Ascending aorta (tissue), 2 donors: ENCODE results near the gene FGFRL1. TPM values are rescaled to one million over a fixed set of nuclear protein-coding genes. Genes with fewer than 3 reads are reported as not detected.
A peak's percentile ranks its signal among the peaks of the same experiment; 100 is the strongest.
"Not testable (repeated sequence)": the region's sequence is repeated elsewhere in the genome, so short reads cannot be mapped to it uniquely, and the experiment has no call there.

Experiments used
- DNase-seq, 2 donors: peaks; one replicate each; pipeline ENCODE4 v3.0.0-alpha.2; 2019; ENCODE audit warnings: low spot score in 2 of 2
- H3K27ac ChIP-seq, 2 donors: fragments of 200-600 bp; sonication (generic); one replicate each; pipeline ENCODE4 v1.5.1; 2016 to 2017; ENCODE audit warnings: mild to moderate bottlenecking in 1 of 2
- H3K27me3 ChIP-seq: fragments of 200-600 bp; sonication (generic); one replicate; pipeline ENCODE4 v1.5.1; 2017
- H3K36me3 ChIP-seq, 2 donors: fragments of 200-600 bp; sonication (generic); one replicate each; pipeline ENCODE4 v1.5.1; 2016
- H3K4me1 ChIP-seq, 2 donors: fragments of 200-600 bp; sonication (generic); one replicate each; pipeline ENCODE4 v1.5.1; 2016 to 2017; ENCODE audit warnings: mild to moderate bottlenecking in 1 of 2
- H3K4me3 ChIP-seq, 2 donors: fragments of 200-600 bp; sonication (generic); one replicate each; pipeline ENCODE4 v1.5.1; 2016 to 2017; ENCODE audit warnings: mild to moderate bottlenecking in 1 of 2
- H3K9me3 ChIP-seq, 2 donors: fragments of 200-600 bp; sonication (generic); one replicate each; pipeline ENCODE4 v1.5.1; 2016
- CTCF ChIP-seq, 3 experiments: fragments of 200-600 bp in 2 of 3; fragments of 450-650 bp in 1 of 3; sonication (generic) in 2 of 3; IDR thresholded peaks; one replicate each; pipeline ENCODE4 v1.5.1; 2016 to 2019; ENCODE audit warnings: antibody characterized with exemption in 3 of 3, mild to moderate bottlenecking in 1 of 3, moderate library complexity in 1 of 3
- intact Hi-C: fragments of 100-400 bp; cut with DNase I; formaldehyde crosslinking; loops from one replicate; pipeline ENCODE4 v1.15.1; 2023
- total RNA-seq: library from RNA; depleted of rRNA; stranded (reverse); fragments of >200 nt; gene quantifications from one replicate; pipeline ENCODE4 v1.1.0, GENCODE V29; 2016

Gene FGFRL1
- total RNA-seq, 1 donor from 2014 or later: 79.1 TPM

GRCh38 chr4:972651-973424, 38.6 kb upstream of the FGFRL1 start:
- Histone ChIP-seq H3K4me1 (peaks cover 9 to 16% of the 10 kb centered on the region in 2 donors), H3K36me3 (no peaks in the 10 kb centered on the region), H3K9me3 (no peaks in the 10 kb centered on the region), H3K4me3 (peak overlapping the region; percentile 84 to 92), H3K27me3 (no peaks in the 10 kb centered on the region), H3K27ac (no peak overlapping the region)
- intact Hi-C loops: loop anchor here (1.0 kb wide), 3 partner anchors 36 to 192 kb away; partner anchors contain the start of genes GAK and TMEM175
- no peak for DNase-seq
- no peak for TF ChIP-seq CTCF (IDR thresholded peaks at IDR 0.05)

- no peaks in the 10 kb centered on the region for H3K36me3 ChIP-seq
- intact Hi-C loops: loop anchor here (1.0 kb wide), 3 partner anchors 36 to 192 kb away; partner anchors contain the start of genes GAK and TMEM175
- peaks cover 9 to 16% of the 10 kb centered on the region in 2 donors for H3K4me1 ChIP-seq
- H3K4me3 ChIP-seq: peak within 1 kb of the TSS; percentile 84 to 92
- H3K27ac ChIP-seq: no peak within 1 kb of the TSS
- H3K9me3 ChIP-seq: no peaks in the 10 kb centered on the region
- H3K27me3 ChIP-seq: no peaks in the 10 kb centered on the region
- no peak for TF ChIP-seq CTCF (IDR thresholded peaks at IDR 0.05)
- peak; percentile 45 to 92 for DNase-seq
These were observed 37.7 kb upstream of the FGFRL1 start, which contains the start of gene DGKQ for GRCh38 chr4:973431-974397. TSS of gene DGKQ (minus strand) at chr4:973569. CDS start at chr4:973482, 87 bp downstream.

GRCh38 chr4:974668-975067, 36.8 kb upstream of the FGFRL1 start:
- no peak overlapping the region for H3K4me3 ChIP-seq
- no peak for DNase-seq
- H3K36me3 ChIP-seq: no peaks in the 10 kb centered on the region
- TF ChIP-seq CTCF (IDR thresholded peaks at IDR 0.05): no peak
- H3K9me3 ChIP-seq: no peaks in the 10 kb centered on the region
- no peaks in the 10 kb centered on the region for H3K27me3 ChIP-seq
- H3K4me1 ChIP-seq: peaks cover 9 to 16% of the 10 kb centered on the region in 2 donors
- no peak overlapping the region for H3K27ac ChIP-seq
- intact Hi-C loops: no loop called here

GRCh38 chr4:976016-976415, 35.4 kb upstream of the FGFRL1 start:
- H3K4me1 ChIP-seq: peaks cover 9 to 16% of the 10 kb centered on the region in 2 donors
- not testable (repeated sequence) for H3K27me3 ChIP-seq, H3K9me3 ChIP-seq

GRCh38 chr4:978957-979701, 32.3 kb upstream of the FGFRL1 start:
- intact Hi-C loops: no loop called here
- Histone ChIP-seq H3K36me3 (no peaks in the 10 kb centered on the region), H3K4me3 (no peak overlapping the region), H3K27ac (no peak overlapping the region), H3K9me3 (no peaks in the 10 kb centered on the region), H3K27me3 (no peaks in the 10 kb centered on the region), H3K4me1 (no peaks in the 10 kb centered on the region)
- no peak for TF ChIP-seq CTCF (IDR thresholded peaks at IDR 0.05)
- no peak for DNase-seq

More at GRCh38 chr4:976016-976415, 35.4 kb upstream of the FGFRL1 start:
- DNase-seq, intact Hi-C loops, H3K36me3 ChIP-seq, H3K27ac ChIP-seq, H3K4me3 ChIP-seq: not testable (repeated sequence)
